NK-92 (cell line): ENCODE data around the gene CGN.
A peak's percentile ranks its signal among the peaks of the same experiment; 100 is the strongest.

Experiments used
- DNase-seq: peaks from one replicate; lab custom pipeline; 2025; ENCODE audit not compliant: unreplicated experiment; lab: John Stamatoyannopoulos, UW

CGN gene

GRCh38 chr1:151510957-151511635 is at the start of gene CGN:
Gene CGN (plus strand): TSS chr1:151511387. CDS start chr1:151518520, 7,133 bp downstream.
- peak; percentile 38 for DNase-seq

- DNase-seq, result no peak
These were observed 49.5 kb upstream of the CGN start for GRCh38 chr1:151461694-151462093.

DNA sequence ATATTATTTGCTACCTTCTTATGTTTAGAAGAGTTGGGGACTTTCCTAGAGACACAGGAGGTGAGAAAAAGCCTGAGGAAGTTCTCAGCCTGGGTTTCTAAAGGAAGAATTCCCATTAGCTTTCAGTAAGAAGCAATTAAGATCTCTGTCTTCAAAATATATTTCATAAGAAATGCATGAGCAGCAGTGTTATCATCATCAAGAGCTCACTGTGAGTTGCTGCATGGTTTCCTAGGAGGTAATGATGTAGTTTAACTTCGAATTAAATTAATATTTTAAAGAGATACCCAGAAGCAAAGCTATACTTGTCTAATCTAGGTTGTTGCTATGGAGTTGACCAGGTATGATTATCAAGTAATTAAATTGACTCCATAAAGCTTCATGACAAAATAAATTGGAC is 46.2 kb upstream of the CGN start:
- no peak for DNase-seq

DNA sequence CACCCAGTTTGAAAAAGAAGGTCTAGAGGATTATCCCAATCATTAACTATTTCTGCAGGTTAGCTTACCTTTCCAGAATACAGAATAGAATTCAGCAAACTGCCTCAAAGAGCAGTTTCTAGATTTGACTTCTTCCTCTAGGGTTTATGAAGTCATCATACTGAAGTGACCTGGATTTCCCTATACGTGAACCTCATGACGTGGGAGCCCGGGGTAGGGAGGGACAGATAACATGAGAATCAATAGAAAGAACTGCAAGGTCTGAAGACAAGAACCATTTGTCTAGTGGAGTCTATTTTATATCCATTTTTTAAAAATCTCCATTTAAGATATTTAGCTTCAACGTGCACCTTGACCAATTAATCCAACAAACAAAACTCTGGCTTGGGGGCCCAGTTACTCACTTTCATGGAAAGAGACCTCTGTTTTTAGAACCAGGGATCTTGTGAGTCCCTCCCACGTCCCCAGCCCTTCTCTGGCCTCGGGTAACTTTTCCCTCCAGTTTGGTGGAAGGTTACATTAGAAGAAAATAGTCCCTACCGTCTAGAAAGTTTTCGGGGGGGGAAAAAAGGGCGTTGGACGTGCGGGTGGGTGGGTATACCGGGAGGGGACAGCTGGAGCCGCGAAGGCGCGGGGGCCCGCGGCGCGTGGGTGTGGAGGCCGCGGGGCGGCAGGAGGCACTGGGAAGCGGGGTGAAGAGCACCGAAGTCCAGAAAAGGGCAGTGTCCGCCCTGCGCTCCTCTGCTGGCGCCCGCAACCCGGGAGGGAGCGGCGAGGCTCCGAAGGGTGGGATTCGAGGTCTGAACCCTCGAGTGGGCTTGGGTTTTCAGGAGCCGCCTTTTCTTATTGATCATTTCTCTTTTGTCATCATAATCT is 38.1 kb upstream of the CGN start:
- DNase-seq, result no peak

- no peak for DNase-seq
These were observed 36.4 kb upstream of the CGN start for GRCh38 chr1:151474745-151475144.

DNA sequence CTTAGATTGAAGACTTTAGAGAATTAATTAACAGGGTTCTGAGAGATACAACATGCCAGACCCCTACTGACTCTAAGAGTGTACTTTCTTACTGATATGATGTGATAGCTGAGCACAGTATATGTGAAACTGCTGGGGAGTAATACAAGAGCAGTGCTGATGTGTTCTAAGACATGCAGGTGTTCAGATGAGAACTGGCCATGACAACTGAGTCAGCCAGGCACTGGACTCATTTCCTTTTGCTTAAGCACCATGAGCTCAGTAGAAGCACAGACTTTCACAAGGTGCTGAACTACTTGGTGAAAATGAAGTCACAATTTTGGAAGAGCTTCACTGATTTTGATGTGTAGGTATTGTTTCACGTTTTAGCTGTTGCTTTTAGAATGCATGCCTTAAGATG is 36.0 kb upstream of the CGN start:
- no peak for DNase-seq

DNA sequence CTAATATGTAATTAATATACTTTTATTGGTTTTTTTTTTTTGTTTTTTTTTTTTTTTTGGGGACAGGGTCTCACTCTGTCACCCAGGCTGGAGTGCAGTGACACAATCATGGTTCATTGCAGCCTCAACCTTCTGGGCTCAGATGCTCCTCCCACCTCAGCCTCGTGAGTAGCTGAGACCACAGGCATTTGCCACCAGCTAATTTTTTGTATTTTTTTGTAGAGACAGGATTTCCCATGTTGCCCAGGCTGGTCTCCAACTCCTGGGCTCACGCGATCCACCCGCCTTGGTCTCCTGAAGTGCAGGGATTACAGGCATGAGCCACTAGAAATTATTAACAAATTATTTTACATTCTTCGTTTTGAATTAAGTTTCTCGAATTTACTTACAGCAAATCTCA is 35.1 kb upstream of the CGN start:
- DNase-seq, result no peak

GRCh38 chr1:151477066-151477465 is 34.1 kb upstream of the CGN start:
- DNase-seq, result no peak

GRCh38 chr1:151478140-151478812 is 32.9 kb upstream of the CGN start:
- no peak for DNase-seq

DNA sequence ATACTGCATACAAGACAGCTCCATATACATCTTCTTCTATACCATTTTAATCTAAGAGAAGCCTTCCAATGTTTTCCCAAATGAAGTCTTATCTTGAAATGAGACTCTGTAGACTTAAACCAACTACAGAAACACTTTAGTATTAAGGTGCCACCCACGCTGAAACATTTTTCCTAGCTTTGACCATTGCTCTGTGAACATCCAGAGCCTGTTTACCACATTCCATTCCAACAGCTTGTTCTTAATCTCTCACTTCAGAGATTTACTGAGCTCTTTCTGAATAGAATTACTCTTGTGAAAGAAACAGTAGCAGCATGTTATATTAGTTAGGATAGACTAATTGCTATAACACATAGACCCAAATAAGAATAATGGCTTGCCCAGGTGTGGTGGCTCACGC is 32.3 kb upstream of the CGN start:
- DNase-seq, result no peak

GRCh38 chr1:151479462-151479861 is 31.7 kb upstream of the CGN start:
- DNase-seq, result no peak

DNA sequence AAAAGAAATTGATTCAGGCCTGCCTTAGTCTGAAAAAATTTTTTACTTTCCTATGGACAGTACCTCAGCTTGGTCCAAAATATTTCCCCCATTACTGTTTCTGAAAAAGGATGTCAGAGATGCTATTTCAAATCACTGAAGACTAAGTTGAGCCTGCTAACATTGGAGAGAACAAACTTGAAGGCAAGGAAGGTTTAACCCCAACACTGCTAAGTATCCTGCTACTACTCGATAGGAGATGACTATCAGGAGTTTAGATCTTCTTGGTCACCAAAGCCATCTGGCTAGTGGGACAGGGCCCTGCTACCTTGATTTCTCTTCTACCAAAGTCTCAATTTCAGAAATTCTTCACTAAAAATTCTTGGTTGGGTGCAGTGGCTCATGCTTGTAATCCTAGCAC is 29.2 kb upstream of the CGN start:
- no peak for DNase-seq

GRCh38 chr1:151485685-151486255 is 25.4 kb upstream of the CGN start:
- DNase-seq, result no peak

- no peak for DNase-seq
These were observed 24.6 kb upstream of the CGN start for GRCh38 chr1:151486557-151486956.

- no peak for DNase-seq
These were observed 19.5 kb upstream of the CGN start for GRCh38 chr1:151491641-151492040.

- no peak for DNase-seq
These were observed 19.1 kb upstream of the CGN start for GRCh38 chr1:151492120-151492519.

- no peak for DNase-seq
These were observed 18.1 kb upstream of the CGN start for GRCh38 chr1:151493042-151493441.

GRCh38 chr1:151494741-151495281 is 16.4 kb upstream of the CGN start:
- DNase-seq, result no peak

GRCh38 chr1:151495316-151495715 is 15.9 kb upstream of the CGN start:
- DNase-seq, result no peak

- DNase-seq, result no peak
These were observed 11.8 kb upstream of the CGN start for GRCh38 chr1:151499365-151499764.

- DNase-seq, result no peak
These were observed 11.3 kb upstream of the CGN start for GRCh38 chr1:151499930-151500329.
